Upper lobe of left lung (tissue), 4 donors: Measurements from ENCODE around the gene NRP1.

Source experiments
- CTCF ChIP-seq, 6 experiments: fragments of 450-650 bp in 4 of 6; fragments of 200-600 bp in 2 of 6; sonication (generic) in 2 of 6; IDR thresholded peaks; one replicate each; pipeline ENCODE4 v1.5.1; 2016 to 2019; ENCODE audit warnings: antibody characterized with exemption in 6 of 6
- POLR2A ChIP-seq, 4 donors: fragments of 450-650 bp; IDR thresholded peaks; one replicate each; pipeline ENCODE4 v1.5.1; 2016 to 2017; ENCODE audit warnings: antibody characterized with exemption in 4 of 4, mild to moderate bottlenecking in 2 of 4
- POLR2AphosphoS5 ChIP-seq, 2 donors: sonication (generic); formaldehyde crosslinking; IDR thresholded peaks; one replicate each; pipeline ENCODE4 v1.5.1; 2017; ENCODE audit warnings: antibody characterized with exemption in 2 of 2

- TF ChIP-seq POLR2A (IDR thresholded peaks at IDR 0.05) = no peak
- TF ChIP-seq CTCF (IDR thresholded peaks at IDR 0.05) = peak; percentile 52 to 72 (median 62)
- no peak for TF ChIP-seq POLR2AphosphoS5 (IDR thresholded peaks at IDR 0.05)
These were observed 178.5 kb downstream of the NRP1 start for GRCh38 chr10:33155720-33156638.
